ENCODE data around the gene FAM50A.

The FAM50A gene

GRCh38 chrX:154478728-154479622, 35.0 kb downstream of the FAM50A start, which contains the start of gene LAGE3:
Gene LAGE3 (minus strand): TSS chrX:154479281. CDS start chrX:154478915, 366 bp downstream.
- peak; percentile 86 to 99 (median 91) for DNase-seq
- intact Hi-C loops (cut with DNase I): loop anchor here (5.0 kb wide), 1 partner anchor 37 kb away; the partner anchor contains the start of gene FAM50A

- DNase-seq: no peak
- intact Hi-C loops (cut with DNase I): no loop called here
Observed at GRCh38 chrX:154481195-154481594, 37.3 kb downstream of the FAM50A start.

DNA sequence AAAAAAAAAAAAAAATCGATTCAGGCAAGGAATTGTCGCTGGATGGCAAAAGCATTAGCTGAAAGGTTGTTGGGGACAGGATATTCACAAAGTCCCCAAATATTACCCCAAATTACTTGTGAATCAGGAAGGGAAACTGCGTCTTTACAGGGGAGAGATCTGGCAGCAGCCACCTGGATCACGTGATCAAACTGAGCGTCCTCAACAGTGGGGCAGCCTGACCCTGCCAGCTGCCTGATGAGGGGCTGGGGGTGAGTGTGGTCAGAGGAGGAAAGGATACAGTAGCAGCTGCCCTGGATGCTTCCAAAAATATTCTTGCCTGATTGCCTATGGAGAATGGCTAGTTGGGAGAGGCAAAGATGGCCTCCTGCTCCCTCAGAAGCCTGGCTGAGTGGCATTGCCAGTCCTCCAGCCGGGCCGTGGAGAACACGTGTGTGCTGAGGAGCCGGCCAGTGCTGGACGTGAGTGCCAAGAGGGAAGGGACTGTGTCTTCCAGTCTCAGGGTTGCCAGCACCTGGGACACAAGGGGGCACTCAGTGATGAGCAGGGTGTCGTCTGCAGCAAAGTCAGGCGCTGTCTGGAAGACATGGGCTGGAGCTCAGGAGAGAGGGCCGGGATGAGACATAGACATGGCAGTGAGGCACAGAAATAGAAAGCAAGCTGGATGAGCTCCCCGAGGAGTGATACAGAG, 38.1 kb downstream of the FAM50A start:
- peak in 2 of 10 donors; percentile 64 to 69 for DNase-seq
- intact Hi-C loops (cut with DNase I): no loop called here

DNA sequence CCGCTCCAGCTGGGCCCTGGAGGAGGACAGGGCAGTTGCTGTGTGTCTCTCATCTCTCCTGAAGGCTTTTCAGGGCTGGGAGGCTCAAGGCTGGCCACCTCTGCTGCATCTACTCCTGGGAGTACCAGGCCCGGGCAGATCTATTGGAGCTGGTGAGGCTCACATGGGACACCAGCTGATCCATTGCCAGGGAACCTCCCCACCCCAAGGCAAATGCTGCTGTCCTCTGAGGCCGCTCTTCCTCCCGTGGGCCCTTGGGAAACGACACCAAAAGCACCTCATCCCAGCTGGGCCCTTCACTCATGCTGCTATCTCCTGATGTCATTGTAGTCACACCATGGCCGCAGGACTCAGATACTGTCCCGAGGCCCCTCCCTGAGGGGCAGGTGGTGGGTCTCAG, 38.8 kb downstream of the FAM50A start:
- intact Hi-C loops (cut with DNase I): no loop called here

DNA sequence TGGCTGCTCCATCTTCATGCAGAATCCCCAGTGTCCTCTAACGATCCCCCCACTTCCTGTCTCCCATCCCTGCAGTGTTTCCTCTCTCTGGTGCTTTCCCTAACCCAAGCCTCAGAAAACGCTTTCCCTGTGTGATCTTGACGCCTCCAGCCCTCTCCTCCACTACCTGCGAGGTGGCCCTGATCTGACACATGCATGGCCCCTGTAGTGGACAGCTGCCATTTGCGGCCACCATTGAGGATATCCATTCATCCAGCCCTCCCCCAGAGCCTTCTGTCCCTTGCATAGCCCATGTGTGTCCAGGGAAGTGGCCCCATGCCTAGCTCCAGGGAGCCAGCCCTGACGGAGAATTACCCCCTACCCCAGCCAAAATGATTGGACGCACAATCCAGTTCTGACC, 39.4 kb downstream of the FAM50A start:
- intact Hi-C loops (cut with DNase I): no loop called here

More for the DNA sequence above, 38.8 kb downstream of the FAM50A start:
- DNase-seq: peak in 1 of 10 donors; percentile 65

DNA sequence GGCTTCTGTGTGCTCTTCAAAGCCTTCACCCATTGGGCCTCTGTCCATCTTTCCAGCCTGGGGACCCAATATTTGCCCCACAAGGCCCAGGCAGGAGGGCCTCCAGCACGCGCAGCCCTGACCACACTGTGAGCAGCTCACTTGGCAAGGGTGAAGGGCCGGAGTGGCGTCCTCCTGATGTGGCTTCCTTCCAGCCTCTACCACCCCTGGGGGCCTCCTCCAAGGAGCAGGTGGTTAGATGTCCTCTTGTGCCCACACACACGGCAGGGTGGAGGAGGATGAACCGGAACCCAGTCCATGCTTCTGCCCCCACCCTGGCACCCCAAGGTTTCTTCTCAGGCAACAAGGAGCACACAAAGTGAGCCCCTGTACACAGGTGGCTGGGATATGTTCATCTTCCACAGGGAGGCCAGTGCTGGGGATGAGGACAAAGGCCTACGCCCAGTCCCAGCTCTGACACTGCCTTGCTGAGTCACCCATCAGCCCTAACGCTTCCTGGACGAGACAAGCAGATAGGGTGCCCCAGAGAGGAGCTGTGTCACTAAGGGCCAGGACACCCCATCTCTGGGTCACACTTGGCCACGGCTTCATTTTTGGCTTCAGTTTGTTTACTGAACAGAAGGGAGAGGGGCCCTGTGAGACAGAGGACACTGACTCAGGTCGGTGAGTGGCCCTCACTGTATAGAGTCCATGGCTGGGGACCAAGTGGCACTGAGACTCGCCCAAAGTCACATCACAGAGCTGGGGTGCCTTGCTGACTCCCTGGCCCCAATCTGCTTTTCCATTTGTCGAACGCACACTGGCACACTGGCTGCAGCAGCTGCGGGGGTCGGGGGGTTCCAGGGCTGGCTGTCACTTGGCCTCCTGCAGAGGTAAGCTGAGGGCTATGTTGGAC, 40.6 kb downstream of the FAM50A start:
- intact Hi-C loops (cut with DNase I): no loop called here
- peak in 2 of 10 donors; percentile 46 to 77 for DNase-seq

More for the DNA sequence above, 39.4 kb downstream of the FAM50A start:
- DNase-seq: peak in 1 of 10 donors; percentile 57

DNA sequence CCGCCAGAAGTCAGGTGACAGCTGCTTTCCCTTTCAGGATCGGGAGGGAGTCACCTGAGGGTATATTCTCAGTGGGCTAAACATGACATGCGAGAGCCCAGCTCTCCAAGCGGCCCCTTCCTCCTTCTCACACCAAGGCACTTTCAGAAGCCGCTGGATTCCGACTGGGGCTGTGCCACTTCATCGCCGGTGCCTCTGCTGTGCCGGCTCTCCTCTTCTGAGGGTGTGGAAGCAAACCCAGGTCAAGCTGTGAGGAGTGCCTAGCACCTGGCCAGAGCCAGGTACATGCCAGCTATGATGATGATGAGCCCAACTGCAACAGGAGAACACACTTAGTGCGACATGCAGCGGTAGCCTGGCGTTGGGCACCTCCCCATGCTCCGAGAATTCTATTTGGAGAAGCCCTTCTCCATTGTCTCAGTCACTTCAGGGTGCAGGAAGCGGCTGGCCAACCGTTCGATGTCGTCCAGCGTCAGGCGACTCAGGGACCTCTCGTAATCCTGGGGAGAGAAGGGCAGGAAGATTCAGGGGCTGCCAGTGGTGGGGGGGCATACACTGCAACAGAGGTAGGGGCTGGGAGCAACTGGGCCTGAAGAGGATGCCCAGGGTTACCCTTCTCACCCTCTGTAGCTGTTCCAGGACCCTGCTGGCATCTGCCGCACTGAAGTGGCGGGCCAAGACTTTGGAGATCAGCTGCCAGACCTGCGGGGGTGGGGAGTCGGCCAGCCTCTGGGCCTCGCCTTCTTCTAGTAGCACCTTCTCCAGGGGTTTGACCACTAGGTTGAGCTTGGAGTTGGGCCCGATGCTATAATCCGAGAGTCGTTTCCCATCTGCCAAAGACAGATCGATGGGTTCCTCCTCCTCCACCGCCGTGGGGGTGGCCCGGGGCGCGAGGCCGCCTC, 41.5 kb downstream of the FAM50A start:
- DNase-seq: peak in 3 of 10 donors; percentile 22 to 79 (median 70)
- intact Hi-C loops (cut with DNase I): loop anchor here (2.0 kb wide), 1 partner anchor 49 kb away; the partner anchor contains the start of gene GDI1

DNA sequence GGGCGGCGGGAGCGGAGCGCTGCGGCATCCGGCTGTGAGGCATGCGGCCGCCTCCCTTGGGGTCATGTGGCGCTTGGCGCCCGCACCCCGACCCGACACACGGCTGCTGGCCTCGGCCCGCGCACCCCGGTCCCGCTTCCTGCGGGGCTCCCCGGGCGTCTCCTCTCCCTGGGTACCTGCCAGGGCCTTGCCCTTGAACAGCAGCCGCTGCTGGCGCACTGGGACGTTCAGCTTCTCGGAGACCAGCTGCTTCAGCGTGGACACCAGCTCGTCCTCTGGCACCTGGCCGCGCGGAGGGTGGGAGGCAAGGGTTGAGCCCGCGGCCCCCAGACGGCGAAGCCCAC, 42.1 kb downstream of the FAM50A start:
- peak in 2 of 10 donors; percentile 80 to 85 for DNase-seq
- intact Hi-C loops (cut with DNase I): loop anchor here (2.0 kb wide), 1 partner anchor 49 kb away; the partner anchor contains the start of gene GDI1

DNA sequence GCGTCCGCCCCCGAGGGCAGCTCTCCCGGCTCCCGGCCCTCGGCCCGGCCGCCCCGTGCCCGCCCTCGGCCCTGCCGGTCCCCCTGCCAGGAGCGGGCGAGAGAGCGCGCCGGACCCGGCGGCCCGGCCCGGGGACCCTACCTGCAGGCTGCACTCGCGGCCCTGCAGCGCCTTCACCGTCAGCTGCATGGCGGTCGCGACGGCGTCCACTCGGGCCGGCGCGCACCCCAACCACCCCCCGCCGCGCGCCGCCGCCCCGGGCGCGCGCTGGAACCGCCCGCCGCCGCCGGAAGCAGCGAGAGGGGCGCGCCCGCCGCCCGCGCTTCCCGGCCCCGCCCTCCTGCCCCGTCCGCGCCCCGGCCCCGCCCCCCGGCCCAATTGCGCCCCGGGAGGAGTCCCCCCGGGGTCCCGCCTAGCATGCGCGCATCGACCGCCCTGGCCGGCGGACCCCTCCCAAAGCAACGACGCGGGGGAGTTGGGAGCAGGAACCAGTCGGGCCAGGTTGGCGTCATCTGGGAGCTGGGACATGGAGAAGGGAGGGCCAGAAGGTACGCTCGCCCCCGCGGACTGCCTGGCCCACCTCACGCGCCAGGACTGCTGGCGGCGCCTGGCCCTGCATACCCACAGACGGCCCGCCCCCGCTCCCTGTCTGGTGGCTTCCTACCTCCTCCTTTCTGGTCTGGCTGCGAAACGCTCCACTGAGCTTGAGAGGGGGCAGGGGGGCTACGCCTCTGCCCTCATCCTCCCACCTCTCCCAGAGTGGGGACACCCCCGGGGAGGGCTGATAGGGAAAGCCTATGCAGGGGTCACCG, 42.7 kb downstream of the FAM50A start, which contains the start of gene UBL4A:
UBL4A (minus strand) TSS at position 220 of the 812 bp plus-strand sequence; CDS start at position 189, 31 bp downstream.
- DNase-seq: peak in 7 of 10 donors; percentile 31 to 92 (median 55)
- intact Hi-C loops (cut with DNase I): loop anchor here (2.0 kb wide), 1 partner anchor 50 kb away; the partner anchor contains the start of gene GDI1

DNA sequence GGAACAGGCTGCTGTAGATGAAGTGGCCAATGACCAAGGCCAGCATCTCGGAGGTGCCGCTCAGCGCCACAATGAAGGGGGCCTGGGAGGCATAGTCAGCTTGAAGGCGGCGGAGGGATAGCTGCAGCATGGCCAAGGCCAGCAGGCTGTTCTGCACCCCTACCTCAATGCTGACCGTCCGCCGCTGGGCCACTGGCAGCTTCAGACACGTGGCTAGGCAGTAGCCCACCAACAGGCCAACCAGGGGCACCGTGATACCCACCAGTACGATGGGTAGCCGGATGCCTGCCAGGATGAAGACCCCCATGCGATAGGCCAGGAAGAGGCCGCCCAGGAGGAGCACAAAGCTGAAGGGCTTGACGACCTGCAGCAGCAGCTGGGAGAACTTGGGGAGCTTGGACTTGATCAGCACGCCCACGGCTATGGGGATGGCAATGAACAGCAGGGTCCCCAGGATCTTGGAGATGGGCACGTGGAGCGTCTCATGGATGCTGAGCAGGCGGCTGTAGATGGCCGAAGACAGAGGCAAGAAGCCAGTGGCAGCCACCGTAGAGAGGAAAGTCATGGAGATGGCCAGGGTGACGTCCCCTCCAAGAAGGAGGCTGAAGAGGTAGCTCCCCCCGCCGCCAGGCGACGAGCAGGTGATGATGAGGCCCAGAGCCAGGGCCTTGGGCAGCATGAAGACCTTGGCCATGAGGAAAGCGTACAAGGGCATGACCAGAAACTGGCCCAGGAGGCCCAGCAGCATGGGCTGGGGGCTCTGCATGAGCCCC, 43.8 kb downstream of the FAM50A start:
- DNase-seq: peak in 2 of 10 donors; percentile 65 to 78
- intact Hi-C loops (cut with DNase I): loop anchor here (2.0 kb wide), 1 partner anchor 51 kb away; the partner anchor contains the start of gene GDI1

DNA sequence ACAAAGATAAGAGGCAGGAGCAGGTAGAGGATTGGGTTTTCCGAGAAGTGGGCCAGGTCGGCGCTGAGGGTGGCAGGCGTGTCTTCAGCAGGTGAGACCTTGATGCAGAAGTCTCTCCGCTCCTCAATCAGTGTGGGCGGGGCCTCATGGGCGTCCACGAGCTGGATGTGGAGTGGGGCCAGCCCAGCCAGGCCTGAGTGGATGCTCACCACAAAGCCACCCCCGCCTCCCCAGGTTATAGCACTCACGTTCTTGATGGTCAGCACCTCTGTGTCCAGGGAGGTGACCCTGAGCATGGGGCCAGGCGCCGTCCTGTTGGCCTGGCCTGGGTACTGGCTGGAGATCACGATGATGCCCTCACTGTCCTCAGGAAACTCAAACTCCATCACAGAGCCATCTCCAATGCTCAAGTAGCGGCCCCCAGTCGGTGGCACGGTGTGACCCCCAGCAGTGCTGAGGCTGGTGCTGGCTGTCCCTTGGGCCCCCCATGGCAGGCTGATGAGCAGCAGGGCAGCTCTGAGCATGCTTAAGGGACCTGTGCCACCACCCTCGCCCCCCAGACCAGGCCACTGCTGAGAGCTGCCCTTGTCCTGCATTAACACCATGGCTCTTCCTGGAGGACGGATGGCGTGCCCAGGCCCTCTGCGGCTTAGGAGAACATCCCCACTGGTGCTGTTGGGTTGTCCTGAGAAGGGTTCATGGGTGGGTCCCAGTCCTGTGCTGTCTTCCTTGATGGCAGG, 44.6 kb downstream of the FAM50A start:
- peak in 1 of 10 donors; percentile 80 for DNase-seq
- intact Hi-C loops (cut with DNase I): no loop called here

DNA sequence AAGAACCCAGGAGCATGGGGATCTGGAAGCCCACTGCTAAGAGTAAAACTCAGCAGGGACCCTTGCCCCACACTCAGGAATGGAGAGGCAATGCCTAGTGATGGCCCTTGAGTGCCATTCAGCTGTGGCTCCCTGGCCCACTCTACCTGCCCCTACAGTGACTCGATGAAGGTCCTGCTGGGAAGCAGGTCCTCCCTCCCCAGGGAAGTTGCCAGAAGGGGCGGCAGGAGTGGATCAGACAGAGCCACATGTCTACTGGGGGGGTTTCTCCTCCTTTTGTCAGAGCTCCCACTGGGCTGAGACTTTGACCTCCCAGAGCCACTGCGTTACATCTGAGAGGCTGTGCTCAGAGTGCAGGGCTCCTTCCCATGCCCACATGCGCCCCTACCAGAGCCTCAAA, 45.2 kb downstream of the FAM50A start:
- intact Hi-C loops (cut with DNase I): no loop called here
- DNase-seq: no peak

DNA sequence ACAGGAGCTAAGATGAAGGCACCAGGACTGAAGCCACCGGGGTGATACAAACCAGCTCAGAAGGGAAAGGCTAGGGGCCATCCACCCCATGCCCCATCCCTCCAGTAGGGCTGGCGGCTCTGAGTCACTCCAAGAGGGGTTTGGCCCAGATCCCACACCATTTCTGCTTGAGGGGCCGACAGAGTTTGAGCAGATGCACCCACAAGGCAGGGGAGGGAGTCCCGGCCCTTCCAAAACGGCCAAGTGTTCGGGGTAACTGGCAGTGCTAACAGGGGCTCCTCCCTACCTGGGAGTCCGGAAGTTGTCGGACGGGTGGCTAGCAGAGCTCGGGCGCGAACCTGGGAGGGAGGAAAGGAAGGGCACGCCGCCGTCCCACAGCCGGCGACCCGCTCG, 46.1 kb downstream of the FAM50A start:
- DNase-seq: peak in 1 of 10 donors; percentile 74
- intact Hi-C loops (cut with DNase I): no loop called here

GRCh38 chrX:154490414-154491083, 46.6 kb downstream of the FAM50A start, which contains the start of gene SLC10A3:
Gene SLC10A3 (minus strand): TSS chrX:154490629. CDS start chrX:154488940, 1,689 bp downstream.
- intact Hi-C loops (cut with DNase I): no loop called here
- DNase-seq: peak; percentile 88 to 99 (median 92)

DNA sequence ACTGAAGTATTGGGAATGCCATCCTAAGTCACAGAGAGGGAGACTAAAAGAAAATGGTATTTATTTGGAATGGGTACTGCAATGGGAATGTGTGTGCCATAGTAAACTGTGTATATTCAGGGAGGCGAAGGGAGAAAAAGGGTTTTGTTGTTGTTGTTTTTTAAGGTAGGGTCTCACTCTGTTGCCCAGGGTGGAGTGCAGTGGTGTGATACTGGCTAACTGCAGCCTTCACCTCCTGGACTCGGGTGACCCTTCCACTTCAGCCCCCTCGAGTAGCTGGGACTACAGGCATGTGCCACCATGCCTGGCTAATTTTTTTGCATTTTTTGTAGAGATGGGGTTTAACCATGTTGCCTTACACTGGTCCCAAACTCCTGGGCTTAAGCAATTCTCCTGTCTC, 50.8 kb downstream of the FAM50A start:
- intact Hi-C loops (cut with DNase I): no loop called here
- no peak for DNase-seq

DNA sequence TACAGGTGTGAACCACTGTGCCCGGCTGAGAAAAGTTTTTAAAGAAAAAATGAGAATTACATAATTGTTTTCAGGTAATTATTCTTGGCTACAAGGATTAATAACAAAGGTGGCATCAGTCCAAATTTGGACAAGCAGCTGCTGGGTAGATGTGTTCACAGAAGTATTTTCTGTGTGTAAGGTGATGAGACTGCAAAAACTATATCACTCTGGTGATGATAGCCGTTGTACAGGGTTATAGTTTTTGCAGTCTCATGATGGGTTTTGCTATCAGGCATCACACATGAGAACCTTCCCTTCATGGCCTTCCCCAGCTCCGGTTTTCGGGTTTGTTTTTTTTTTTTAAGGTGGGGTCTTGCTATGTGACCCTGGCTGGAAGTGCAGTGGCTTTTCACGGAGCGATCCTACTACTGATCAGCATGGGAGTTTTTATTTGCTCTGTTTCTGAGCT, 51.6 kb downstream of the FAM50A start:
- no peak for DNase-seq
- intact Hi-C loops (cut with DNase I): no loop called here

All from posterior cingulate gyrus (tissue), 11 donors.